ENCODE results near the gene TNS1.
A peak's percentile ranks its signal among the peaks of the same experiment; 100 is the strongest.

TNS1 gene

GRCh38 chr2:217913436-217913835 lies 89.4 kb downstream of the TNS1 start:
- no peak overlapping the region for H3K4me3 ChIP-seq (ENCODE audit: low read depth, low read length)
- TF ChIP-seq, protein P1, sequence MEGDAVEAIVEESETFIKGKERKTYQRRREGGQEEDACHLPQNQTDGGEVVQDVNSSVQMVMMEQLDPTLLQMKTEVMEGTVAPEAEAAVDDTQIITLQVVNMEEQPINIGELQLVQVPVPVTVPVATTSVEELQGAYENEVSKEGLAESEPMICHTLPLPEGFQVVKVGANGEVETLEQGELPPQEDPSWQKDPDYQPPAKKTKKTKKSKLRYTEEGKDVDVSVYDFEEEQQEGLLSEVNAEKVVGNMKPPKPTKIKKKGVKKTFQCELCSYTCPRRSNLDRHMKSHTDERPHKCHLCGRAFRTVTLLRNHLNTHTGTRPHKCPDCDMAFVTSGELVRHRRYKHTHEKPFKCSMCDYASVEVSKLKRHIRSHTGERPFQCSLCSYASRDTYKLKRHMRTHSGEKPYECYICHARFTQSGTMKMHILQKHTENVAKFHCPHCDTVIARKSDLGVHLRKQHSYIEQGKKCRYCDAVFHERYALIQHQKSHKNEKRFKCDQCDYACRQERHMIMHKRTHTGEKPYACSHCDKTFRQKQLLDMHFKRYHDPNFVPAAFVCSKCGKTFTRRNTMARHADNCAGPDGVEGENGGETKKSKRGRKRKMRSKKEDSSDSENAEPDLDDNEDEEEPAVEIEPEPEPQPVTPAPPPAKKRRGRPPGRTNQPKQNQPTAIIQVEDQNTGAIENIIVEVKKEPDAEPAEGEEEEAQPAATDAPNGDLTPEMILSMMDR (IDR thresholded peaks at IDR 0.05; ENCODE audit: low read depth, low read length): no peak
- H3K36me3 ChIP-seq: peaks cover 20% of the 10 kb centered on the region
- H3K27me3 ChIP-seq: no peaks in the 10 kb centered on the region
- DNase-seq: no peak
- H3K4me1 ChIP-seq: peaks cover 12% of the 10 kb centered on the region
- no peaks in the 10 kb centered on the region for H3K9me3 ChIP-seq

GRCh38 chr2:217912098-217913024 lies 90.4 kb downstream of the TNS1 start:
- Histone ChIP-seq H3K4me1 (peaks cover 10% of the 10 kb centered on the region), H3K4me3 (ENCODE audit: low read depth, low read length) (no peak overlapping the region), H3K27me3 (no peaks in the 10 kb centered on the region), H3K36me3 (peaks cover 16% of the 10 kb centered on the region), H3K9me3 (no peaks in the 10 kb centered on the region)
- TF ChIP-seq, protein P1 (IDR thresholded peaks at IDR 0.05; ENCODE audit: low read depth, low read length): no peak
- no peak for DNase-seq

- no peaks in the 10 kb centered on the region for H3K9me3 ChIP-seq
- TF ChIP-seq, protein P1 (IDR thresholded peaks at IDR 0.05; ENCODE audit: low read depth, low read length): no peak
- H3K27me3 ChIP-seq: no peaks in the 10 kb centered on the region
- H3K4me1 ChIP-seq: peaks cover 10% of the 10 kb centered on the region
- peaks cover 13% of the 10 kb centered on the region for H3K36me3 ChIP-seq
- no peak for DNase-seq
- no peak overlapping the region for H3K4me3 ChIP-seq (ENCODE audit: low read depth, low read length)
These were observed 91.3 kb downstream of the TNS1 start for GRCh38 chr2:217911283-217912097.

DNA sequence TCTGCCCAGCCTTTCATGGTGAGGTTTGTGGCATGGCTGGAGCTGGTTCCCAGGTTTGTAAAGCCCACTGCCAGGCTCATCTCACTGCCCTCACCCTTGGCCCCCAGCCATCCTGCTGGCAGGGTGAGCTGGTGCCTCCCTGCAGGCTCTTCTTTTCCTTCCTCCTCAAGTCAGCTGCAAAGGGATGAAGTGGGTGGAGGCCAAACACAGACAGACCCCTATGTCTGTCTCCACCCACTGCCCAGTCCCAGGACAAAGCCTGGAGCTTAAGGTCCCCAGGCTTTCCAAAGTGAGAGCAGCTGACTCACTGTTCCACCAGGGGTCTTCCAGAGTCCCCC lies 92.0 kb downstream of the TNS1 start:
- Histone ChIP-seq H3K27me3 (no peaks in the 10 kb centered on the region), H3K4me3 (ENCODE audit: low read depth, low read length) (no peak overlapping the region), H3K9me3 (no peaks in the 10 kb centered on the region), H3K4me1 (peaks cover 10% of the 10 kb centered on the region), H3K36me3 (peaks cover 9% of the 10 kb centered on the region)
- TF ChIP-seq, protein P1 (IDR thresholded peaks at IDR 0.05; ENCODE audit: low read depth, low read length): no peak
- DNase-seq: no peak

- TF ChIP-seq, protein P1 (IDR thresholded peaks at IDR 0.05; ENCODE audit: low read depth, low read length): peak; percentile 24
- DNase-seq: no peak
- Histone ChIP-seq H3K27me3 (no peaks in the 10 kb centered on the region), H3K36me3 (peaks cover 3% of the 10 kb centered on the region; the same call in 1 of the 2 replicates), H3K4me3 (ENCODE audit: low read depth, low read length) (no peak overlapping the region), H3K9me3 (no peaks in the 10 kb centered on the region), H3K4me1 (peaks cover 10% of the 10 kb centered on the region)
These were observed 93.5 kb downstream of the TNS1 start for GRCh38 chr2:217909156-217909820.

Measured in BE2C (cell line).